Uterus (tissue), 4 donors: Measurements from ENCODE around the gene DMAC2L. TPM values are rescaled to one million over a fixed set of nuclear protein-coding genes. Genes with fewer than 3 reads are reported as not detected.
"Not testable (repeated sequence)": the region's sequence is repeated elsewhere in the genome, so short reads cannot be mapped to it uniquely, and the experiment has no call there.

Source experiments
- DNase-seq, 2 donors: peaks; one replicate each; pipeline ENCODE4 v3.0.0-alpha.2; 2019 to 2020
- H3K27ac ChIP-seq, 2 donors: fragments of 200-600 bp; sonication (generic); 1 replicate in 1 of 2; 2 replicates in 1 of 2; pipeline ENCODE4 v1.5.1; 2016 to 2018
- H3K27me3 ChIP-seq, 2 donors: fragments of 200-600 bp; sonication (generic); one replicate each; pipeline ENCODE4 v1.5.1; 2018 to 2019; ENCODE audit warnings: control low read depth in 1 of 2
- H3K36me3 ChIP-seq, 2 donors: fragments of 200-600 bp; sonication (generic); one replicate each; pipeline ENCODE4 v1.5.1; 2019; ENCODE audit warnings: control low read depth in 1 of 2
- H3K4me1 ChIP-seq, 2 donors: fragments of 200-600 bp; sonication (generic); one replicate each; pipeline ENCODE4 v1.5.1; 2018 to 2019; ENCODE audit warnings: control low read depth in 1 of 2
- H3K4me3 ChIP-seq, 2 donors: fragments of 200-600 bp; sonication (generic); 1 replicate in 1 of 2; 2 replicates in 1 of 2; pipeline ENCODE4 v1.5.1; 2018 to 2019; ENCODE audit warnings: mild to moderate bottlenecking in 1 of 2
- H3K9me3 ChIP-seq, 2 donors: fragments of 200-600 bp; sonication (generic); one replicate each; pipeline ENCODE4 v1.5.1; 2019; ENCODE audit warnings: control low read depth in 1 of 2
- CTCF ChIP-seq, 4 experiments: fragments of 200-600 bp in 2 of 4; fragments of 450-650 bp in 2 of 4; sonication (generic) in 2 of 4; IDR thresholded peaks; one replicate each; pipeline ENCODE4 v1.5.1; 2016 to 2019; ENCODE audit warnings: antibody characterized with exemption in 4 of 4, mild to moderate bottlenecking in 2 of 4, moderate library complexity in 1 of 4
- POLR2A ChIP-seq, 2 donors: fragments of 450-650 bp; IDR thresholded peaks; one replicate each; pipeline ENCODE4 v1.6.1; 2016; ENCODE audit warnings: antibody characterized with exemption in 2 of 2, mild to moderate bottlenecking in 1 of 2, moderate library complexity in 1 of 2
- intact Hi-C: fragments of 100-400 bp; cut with DNase I; formaldehyde crosslinking; loops from one replicate; pipeline ENCODE4 v1.15.1; 2023; ENCODE audit warnings: low total_unique reads
- total RNA-seq, 4 donors: library from RNA; depleted of rRNA in 3 of 4; stranded (reverse); fragments of >200 nt in 3 of 4; gene quantifications; one replicate each; pipeline versions ENCODE4 v1.1.0 to v1.2.4, GENCODE V29; 2014 to 2023
- donor health status: DM: yes; HTN: yes; CAD: no.

DMAC2L gene
- total RNA-seq, 4 donors from 2014 or later, result 13.1 to 48.4 (median 20.4) TPM

- H3K4me3 ChIP-seq, result no peak overlapping the region
- intact Hi-C loops, result no loop called here
- DNase-seq, result no peak
- H3K9me3 ChIP-seq, result no peaks in the 10 kb centered on the region
- H3K4me1 ChIP-seq, result no peaks in the 10 kb centered on the region
- H3K27ac ChIP-seq, result peak overlapping the region; percentile 59 to 83
- no peaks in the 10 kb centered on the region for H3K27me3 ChIP-seq
- TF ChIP-seq CTCF (IDR thresholded peaks at IDR 0.05) (no peak), POLR2A (IDR thresholded peaks at IDR 0.05) (no peak)
- H3K36me3 ChIP-seq, result no peaks in the 10 kb centered on the region
Observed at GRCh38 chr14:50362764-50363713, 50.9 kb downstream of the DMAC2L start.

GRCh38 chr14:50363714-50364111 is 51.6 kb downstream of the DMAC2L start:
- intact Hi-C loops, result no loop called here
- no peaks in the 10 kb centered on the region for H3K27me3 ChIP-seq
- no peaks in the 10 kb centered on the region for H3K4me1 ChIP-seq
- no peaks in the 10 kb centered on the region for H3K36me3 ChIP-seq
- no peak overlapping the region for H3K4me3 ChIP-seq
- TF ChIP-seq POLR2A (IDR thresholded peaks at IDR 0.05) (no peak), CTCF (IDR thresholded peaks at IDR 0.05) (no peak)
- H3K27ac ChIP-seq, result peak overlapping the region; percentile 59 to 83
- DNase-seq, result no peak
- H3K9me3 ChIP-seq, result no peaks in the 10 kb centered on the region

- no peaks in the 10 kb centered on the region for H3K9me3 ChIP-seq
- no peak overlapping the region for H3K4me3 ChIP-seq
- no peaks in the 10 kb centered on the region for H3K27me3 ChIP-seq
- no peaks in the 10 kb centered on the region for H3K36me3 ChIP-seq
- intact Hi-C loops, result no loop called here
- no peaks in the 10 kb centered on the region for H3K4me1 ChIP-seq
- TF ChIP-seq POLR2A (IDR thresholded peaks at IDR 0.05) (no peak), CTCF (IDR thresholded peaks at IDR 0.05) (no peak)
- H3K27ac ChIP-seq, result no peak overlapping the region
- DNase-seq, result no peak
Observed at GRCh38 chr14:50364792-50365191, 52.7 kb downstream of the DMAC2L start.

GRCh38 chr14:50365572-50365971 is 53.4 kb downstream of the DMAC2L start:
- H3K4me1 ChIP-seq, result not testable (repeated sequence)

GRCh38 chr14:50366115-50366514 is 54.0 kb downstream of the DMAC2L start:
- TF ChIP-seq CTCF (IDR thresholded peaks at IDR 0.05), result no peak
- TF ChIP-seq POLR2A (IDR thresholded peaks at IDR 0.05), result no peak

More at GRCh38 chr14:50365572-50365971, 53.4 kb downstream of the DMAC2L start:
- H3K27ac ChIP-seq, H3K9me3 ChIP-seq, H3K4me3 ChIP-seq, H3K36me3 ChIP-seq, DNase-seq, H3K27me3 ChIP-seq, intact Hi-C loops: not testable (repeated sequence)

More at GRCh38 chr14:50366115-50366514, 54.0 kb downstream of the DMAC2L start:
- no peak for DNase-seq
- no peaks in the 10 kb centered on the region for H3K27me3 ChIP-seq
- no peaks in the 10 kb centered on the region for H3K36me3 ChIP-seq
- H3K4me1 ChIP-seq, result no peaks in the 10 kb centered on the region
- no peaks in the 10 kb centered on the region for H3K9me3 ChIP-seq
- H3K27ac ChIP-seq, result no peak overlapping the region
- H3K4me3 ChIP-seq, result no peak overlapping the region
- intact Hi-C loops, result no loop called here
